Gastroesophageal sphincter (tissue), 3 donors: ENCODE measurements around the gene MOB3A.

ENCODE experiments used
- CTCF ChIP-seq, 4 experiments: fragments of 200-600 bp in 2 of 4; fragments of 450-650 bp in 2 of 4; sonication (generic) in 1 of 4; IDR thresholded peaks; one replicate each; pipeline ENCODE4 v1.5.1; 2017 to 2019; ENCODE audit warnings: antibody characterized with exemption in 4 of 4, mild to moderate bottlenecking in 2 of 4, moderate library complexity in 2 of 4
- POLR2A ChIP-seq, 2 donors: fragments of 450-650 bp; IDR thresholded peaks; one replicate each; pipeline ENCODE4 v1.6.1; 2017; ENCODE audit warnings: antibody characterized with exemption in 2 of 2, mild to moderate bottlenecking in 2 of 2, moderate library complexity in 1 of 2
- POLR2AphosphoS5 ChIP-seq: sonication (generic); formaldehyde crosslinking; IDR thresholded peaks from one replicate; pipeline ENCODE4 v1.6.1; 2017; ENCODE audit warnings: antibody characterized with exemption

- TF ChIP-seq POLR2A (IDR thresholded peaks at IDR 0.05) (no peak), CTCF (IDR thresholded peaks at IDR 0.05) (no peak), POLR2AphosphoS5 (no peak)
These were observed 47.8 kb downstream of the MOB3A start for GRCh38 chr19:2048104-2048958.
